Ovary (tissue), 3 donors: Measurements from ENCODE around the gene TRIM37.

ENCODE experiments used
- CTCF ChIP-seq, 3 donors: fragments of 450-650 bp in 2 of 3; fragments of 200-600 bp in 1 of 3; IDR thresholded peaks; one replicate each; pipeline versions ENCODE4 v1.5.1 to v1.8.0; 2016 to 2022; ENCODE audit warnings: antibody characterized with exemption in 3 of 3, mild to moderate bottlenecking in 1 of 3
- POLR2A ChIP-seq: fragments of 450-650 bp; IDR thresholded peaks from one replicate; pipeline ENCODE4 v1.6.1; 2017; ENCODE audit warnings: antibody characterized with exemption, mild to moderate bottlenecking, moderate library complexity
- donor health status: DM: no; HTN: no; CAD: no.

GRCh38 chr17:58968426-58969061 lies 138.1 kb downstream of the TRIM37 start:
- TF ChIP-seq CTCF (IDR thresholded peaks at IDR 0.05) (no peak), POLR2A (no peak)
